T47D (cell line): ENCODE data around the gene ACOX2.

Experiments used
- DNase-seq, 2 experiments: peaks; one replicate each; pipeline versions ENCODE4 v3.0.0 to v3.0.0-alpha.2; 2011 to 2012; ENCODE audit warnings: low read depth in 1 of 2, low spot score in 1 of 2
- JUND ChIP-seq: IDR thresholded peaks from 2 replicates; pipeline ENCODE4 v1.6.1; 2012; ENCODE audit warnings: low read depth
- in situ Hi-C: cut with HindIII; loops from 2 replicates; pipeline ENCODE4 v1.10.0; 2016; ENCODE audit warnings: low sequenced_read_pairs, low pct_unique_long_range_greater_than_20kb

The ACOX2 gene

DNA sequence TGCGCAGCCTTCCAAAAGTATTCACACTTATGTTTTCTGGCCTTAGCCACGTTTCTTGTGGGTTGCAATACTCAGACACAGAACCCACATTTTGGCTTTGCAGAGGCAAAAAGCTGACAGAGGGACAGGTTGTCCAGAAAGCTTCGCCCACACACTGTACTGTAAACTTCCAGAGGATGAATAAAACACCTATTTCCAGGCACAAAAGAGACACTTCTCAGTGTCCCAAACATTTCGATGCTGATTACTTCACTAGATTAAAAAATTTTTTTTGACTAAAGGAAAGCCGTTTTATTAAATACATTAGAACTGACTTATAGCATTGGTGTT is 73.1 kb downstream of the ACOX2 start:
- no peak for DNase-seq
- in situ Hi-C loops: no loop called here
- no peak for TF ChIP-seq JUND

DNA sequence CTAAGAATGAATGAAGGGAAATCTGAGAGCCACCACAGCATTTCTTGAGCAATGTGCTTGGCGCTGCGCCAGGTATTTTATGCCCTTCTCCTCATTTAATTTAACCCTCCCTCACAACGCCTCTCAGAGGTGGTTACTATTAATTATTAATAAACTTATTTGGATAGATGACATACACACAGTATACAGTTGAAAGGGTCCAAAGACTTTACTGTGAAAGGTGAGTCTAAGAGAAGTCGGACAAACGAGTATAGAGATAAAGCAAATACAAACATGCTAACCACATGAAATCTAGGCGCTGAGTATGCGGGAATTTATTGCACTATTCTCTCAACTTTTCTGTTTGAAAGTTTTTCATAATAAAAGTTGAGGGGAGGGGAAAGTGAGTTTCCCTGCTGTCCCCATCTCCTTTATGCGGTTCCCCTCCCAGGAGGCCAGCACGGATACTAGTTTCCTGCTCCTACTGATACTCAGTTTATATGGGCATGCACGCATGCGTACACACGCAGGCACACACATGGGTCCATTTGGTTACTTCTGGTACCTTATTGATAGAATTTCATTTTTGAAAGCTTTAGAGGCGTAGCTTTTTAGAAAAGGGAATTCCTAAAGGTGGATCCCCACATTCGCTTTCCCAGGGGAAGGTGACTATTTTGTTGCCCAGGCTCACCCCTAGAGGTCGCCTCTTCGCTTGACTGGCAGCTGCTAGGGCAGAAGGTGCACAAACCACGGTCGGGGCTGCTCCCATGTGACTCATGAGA is 73.6 kb downstream of the ACOX2 start:
- in situ Hi-C loops: no loop called here
- TF ChIP-seq JUND: no peak
- peak; percentile 69 to 88 for DNase-seq

DNA sequence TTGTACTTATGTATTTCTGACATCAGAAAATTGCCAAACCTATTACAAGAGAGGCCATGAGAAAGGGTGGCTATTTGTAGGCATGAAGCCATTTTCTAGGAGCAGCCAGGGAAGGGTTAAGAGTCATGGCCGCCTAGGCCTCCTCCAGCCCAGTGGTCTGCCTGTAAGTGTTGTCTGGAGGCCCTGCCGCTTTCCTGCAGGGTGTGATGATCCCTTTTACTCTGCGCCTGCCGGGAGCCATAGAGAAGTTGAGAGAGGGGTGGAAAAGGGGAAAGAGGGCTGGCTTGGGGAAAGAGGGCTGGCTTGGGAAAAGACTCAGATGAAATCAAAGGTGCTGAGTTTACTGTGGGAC is 74.2 kb downstream of the ACOX2 start:
- no peak for DNase-seq
- in situ Hi-C loops: no loop called here
- TF ChIP-seq JUND: no peak

DNA sequence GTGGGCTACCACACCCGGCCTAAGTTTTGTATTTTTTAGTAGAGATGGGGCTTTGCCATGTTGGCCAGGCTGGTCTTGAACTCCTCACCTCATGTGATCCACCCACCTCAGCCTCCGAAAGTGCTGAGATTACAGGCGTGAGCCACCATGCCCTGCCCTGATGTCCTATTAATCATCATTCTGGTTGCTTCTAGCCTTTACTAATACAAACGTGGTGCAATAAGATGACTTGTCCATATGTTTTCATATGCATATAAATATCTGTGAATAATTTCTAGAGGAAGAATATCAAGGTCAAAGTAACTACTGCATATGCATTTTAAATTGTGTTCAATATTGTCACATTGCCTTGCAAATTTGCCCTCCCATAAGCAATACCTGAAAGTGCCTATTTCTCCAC is 77.8 kb downstream of the ACOX2 start:
- in situ Hi-C loops: no loop called here
- no peak for TF ChIP-seq JUND
- DNase-seq: no peak
